Measurements from ENCODE around the gene IFRD1. TPM values are rescaled to one million over a fixed set of nuclear protein-coding genes. Genes with fewer than 3 reads are reported as not detected.

Gene IFRD1
- total RNA-seq, 1 experiment from 2014 or later = 67.8 TPM

DNA sequence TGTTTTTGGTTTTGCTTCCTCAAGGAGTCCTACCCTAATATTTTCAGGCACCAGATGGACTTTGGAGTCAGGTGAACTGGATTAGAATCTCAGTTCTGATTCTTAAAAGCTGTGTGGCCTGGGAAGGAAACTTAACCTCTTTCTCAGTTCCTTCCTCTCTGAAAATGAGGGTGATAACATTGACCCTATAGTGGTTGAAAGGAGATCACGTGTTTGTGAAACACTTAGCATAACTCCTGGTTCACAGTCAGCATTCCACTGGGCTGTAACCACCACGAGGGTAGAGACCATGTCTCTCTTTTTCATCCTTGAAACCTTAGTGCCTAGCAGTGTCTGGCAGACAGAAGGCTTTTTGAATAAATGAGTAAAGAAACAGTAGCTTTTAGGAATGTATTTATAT lies 47.2 kb downstream of the IFRD1 start:
- Histone ChIP-seq H3K9ac (ENCODE audit: extremely low read depth, insufficient read length, low read length) (no peak overlapping the region), H3K27me3 (ENCODE audit: insufficient read depth, low read length) (no peaks in the 10 kb centered on the region), H2BK15ac (ENCODE audit: low read depth, low read length) (no peak overlapping the region), H3K4me2 (ENCODE audit: insufficient read depth, insufficient read length, low read length) (no peak overlapping the region), H2BK20ac (ENCODE audit: low read depth, low read length, poor library complexity, severe bottlenecking) (no peak overlapping the region), H3K4ac (ENCODE audit: low read depth, low read length) (no peak overlapping the region), H3K23me2 (ENCODE audit: insufficient read length, low read depth, low read length, poor library complexity, severe bottlenecking) (no peaks in the 10 kb centered on the region), H3K27ac (ENCODE audit: insufficient read length, low read depth, low read length) (no peak overlapping the region), H3K56ac (ENCODE audit: insufficient read length, low read depth, low read length) (no peak overlapping the region), H3K79me1 (ENCODE audit: insufficient read depth, low read depth, low read length, poor library complexity, severe bottlenecking) (no peaks in the 10 kb centered on the region), H3K14ac (ENCODE audit: insufficient read depth, low read length) (no peak overlapping the region), H3T11ph (ENCODE audit: low read length) (no peak overlapping the region), H2BK5ac (ENCODE audit: insufficient read length, low read length) (no peak overlapping the region), H3K9me3 (ENCODE audit: control insufficient read depth, low read depth, low read length) (no peaks in the 10 kb centered on the region), H2AK5ac (ENCODE audit: insufficient read length, low read length) (no peak overlapping the region), H4K91ac (ENCODE audit: insufficient read length, low read depth, low read length) (no peak overlapping the region), H3K4me1 (ENCODE audit: insufficient read depth, low read length) (no peaks in the 10 kb centered on the region), H3K79me2 (ENCODE audit: insufficient read depth, low read length) (no peaks in the 10 kb centered on the region), H4K5ac (ENCODE audit: insufficient read length, low read depth, low read length) (no peak overlapping the region), H3K18ac (ENCODE audit: insufficient read length, low read depth, low read length) (no peak overlapping the region), H3K23ac (ENCODE audit: insufficient read length, low read depth, low read length) (no peak overlapping the region), H2BK12ac (ENCODE audit: insufficient read length, low read depth, low read length) (no peak overlapping the region), H4K8ac (replicated peaks; ENCODE audit: insufficient read length, low read depth, low read length) (no peak overlapping the region), H2AFZ (ENCODE audit: low read length) (no peak overlapping the region), H4K20me1 (ENCODE audit: control insufficient read depth, insufficient read depth, insufficient read length) (no peaks in the 10 kb centered on the region), H2BK120ac (ENCODE audit: low read depth, low read length, poor library complexity, severe bottlenecking) (no peak overlapping the region)
- TF ChIP-seq, protein P1, sequence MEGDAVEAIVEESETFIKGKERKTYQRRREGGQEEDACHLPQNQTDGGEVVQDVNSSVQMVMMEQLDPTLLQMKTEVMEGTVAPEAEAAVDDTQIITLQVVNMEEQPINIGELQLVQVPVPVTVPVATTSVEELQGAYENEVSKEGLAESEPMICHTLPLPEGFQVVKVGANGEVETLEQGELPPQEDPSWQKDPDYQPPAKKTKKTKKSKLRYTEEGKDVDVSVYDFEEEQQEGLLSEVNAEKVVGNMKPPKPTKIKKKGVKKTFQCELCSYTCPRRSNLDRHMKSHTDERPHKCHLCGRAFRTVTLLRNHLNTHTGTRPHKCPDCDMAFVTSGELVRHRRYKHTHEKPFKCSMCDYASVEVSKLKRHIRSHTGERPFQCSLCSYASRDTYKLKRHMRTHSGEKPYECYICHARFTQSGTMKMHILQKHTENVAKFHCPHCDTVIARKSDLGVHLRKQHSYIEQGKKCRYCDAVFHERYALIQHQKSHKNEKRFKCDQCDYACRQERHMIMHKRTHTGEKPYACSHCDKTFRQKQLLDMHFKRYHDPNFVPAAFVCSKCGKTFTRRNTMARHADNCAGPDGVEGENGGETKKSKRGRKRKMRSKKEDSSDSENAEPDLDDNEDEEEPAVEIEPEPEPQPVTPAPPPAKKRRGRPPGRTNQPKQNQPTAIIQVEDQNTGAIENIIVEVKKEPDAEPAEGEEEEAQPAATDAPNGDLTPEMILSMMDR (conservative IDR thresholded peaks at IDR 0.05) = no peak
- H3K4me1 Mint-ChIP-seq = 0 out of 4 replicates have a peak, but pooled peaks cover 2 to 3% of the 10 kb centered on the region in 2 experiments
- no peaks in the 10 kb centered on the region for H3K9me3 Mint-ChIP-seq
- H3K27ac Mint-ChIP-seq = no peak overlapping the region
- no peak for DNase-seq
- H3K36me3 Mint-ChIP-seq (ENCODE audit: insufficient read depth in 1 of 3, low read depth in 3 of 3) = no peaks in the 10 kb centered on the region
- WGBS (ENCODE audit: extremely low coverage, insufficient read length, low lambda C conversion rate) = no CpG with 5 or more reads among the region's 2 CpGs
- no peak overlapping the region for H3K4me3 Mint-ChIP-seq
- H3K27me3 Mint-ChIP-seq (ENCODE audit: low read depth) = peaks cover 4% of the 10 kb centered on the region; the same call in 1 of the 2 replicates
